Measurements from ENCODE around the gene ALG14. TPM values are rescaled to one million over a fixed set of nuclear protein-coding genes. Genes with fewer than 3 reads are reported as not detected.

ALG14 gene
- polyA plus RNA-seq, 1 donor from 2014 or later: 2.6 TPM

DNA sequence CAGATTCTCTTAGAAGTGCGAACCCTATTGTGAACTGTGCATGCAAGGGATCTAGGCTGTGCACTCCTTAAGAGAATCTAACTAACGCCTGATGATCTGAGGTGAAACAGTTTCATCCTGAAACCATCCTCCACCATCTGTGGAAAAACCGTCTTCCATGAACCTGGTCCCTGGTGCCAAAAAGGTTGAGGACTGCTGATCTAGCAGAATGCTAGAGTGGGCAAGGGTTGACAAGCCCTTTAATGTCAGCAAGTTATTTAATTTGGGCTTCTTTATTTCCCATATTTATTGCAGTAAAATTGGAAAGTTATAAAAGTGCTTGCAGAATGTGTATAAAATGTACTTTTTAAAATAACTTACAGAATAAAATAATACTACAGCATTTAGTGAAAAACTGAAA lies 26.4 kb downstream of the ALG14 start:
- no peak overlapping the region for H3K4me2 ChIP-seq (ENCODE audit: low read length)
- no peaks in the 10 kb centered on the region for H3K79me2 ChIP-seq (replicated peaks; ENCODE audit: insufficient read depth, low read length)
- no peaks in the 10 kb centered on the region for H3K9me3 ChIP-seq (ENCODE audit: low read length)
- no peak overlapping the region for H2AFZ ChIP-seq (ENCODE audit: low read depth, low read length)
- H3K9ac ChIP-seq (ENCODE audit: low read length): no peak overlapping the region
- no peaks in the 10 kb centered on the region for H3K36me3 ChIP-seq (ENCODE audit: insufficient read depth, low read length)
- no peak for TF ChIP-seq RAD21 (conservative IDR thresholded peaks at IDR 0.05)
- no peak for TF ChIP-seq EP300 (conservative IDR thresholded peaks at IDR 0.05; ENCODE audit: poor library complexity, severe bottlenecking)
- no peak for TF ChIP-seq TAF1 (IDR thresholded peaks at IDR 0.05; ENCODE audit: low read depth)
- TF ChIP-seq, protein P1, sequence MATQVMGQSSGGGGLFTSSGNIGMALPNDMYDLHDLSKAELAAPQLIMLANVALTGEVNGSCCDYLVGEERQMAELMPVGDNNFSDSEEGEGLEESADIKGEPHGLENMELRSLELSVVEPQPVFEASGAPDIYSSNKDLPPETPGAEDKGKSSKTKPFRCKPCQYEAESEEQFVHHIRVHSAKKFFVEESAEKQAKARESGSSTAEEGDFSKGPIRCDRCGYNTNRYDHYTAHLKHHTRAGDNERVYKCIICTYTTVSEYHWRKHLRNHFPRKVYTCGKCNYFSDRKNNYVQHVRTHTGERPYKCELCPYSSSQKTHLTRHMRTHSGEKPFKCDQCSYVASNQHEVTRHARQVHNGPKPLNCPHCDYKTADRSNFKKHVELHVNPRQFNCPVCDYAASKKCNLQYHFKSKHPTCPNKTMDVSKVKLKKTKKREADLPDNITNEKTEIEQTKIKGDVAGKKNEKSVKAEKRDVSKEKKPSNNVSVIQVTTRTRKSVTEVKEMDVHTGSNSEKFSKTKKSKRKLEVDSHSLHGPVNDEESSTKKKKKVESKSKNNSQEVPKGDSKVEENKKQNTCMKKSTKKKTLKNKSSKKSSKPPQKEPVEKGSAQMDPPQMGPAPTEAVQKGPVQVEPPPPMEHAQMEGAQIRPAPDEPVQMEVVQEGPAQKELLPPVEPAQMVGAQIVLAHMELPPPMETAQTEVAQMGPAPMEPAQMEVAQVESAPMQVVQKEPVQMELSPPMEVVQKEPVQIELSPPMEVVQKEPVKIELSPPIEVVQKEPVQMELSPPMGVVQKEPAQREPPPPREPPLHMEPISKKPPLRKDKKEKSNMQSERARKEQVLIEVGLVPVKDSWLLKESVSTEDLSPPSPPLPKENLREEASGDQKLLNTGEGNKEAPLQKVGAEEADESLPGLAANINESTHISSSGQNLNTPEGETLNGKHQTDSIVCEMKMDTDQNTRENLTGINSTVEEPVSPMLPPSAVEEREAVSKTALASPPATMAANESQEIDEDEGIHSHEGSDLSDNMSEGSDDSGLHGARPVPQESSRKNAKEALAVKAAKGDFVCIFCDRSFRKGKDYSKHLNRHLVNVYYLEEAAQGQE (IDR thresholded peaks at IDR 0.05; ENCODE audit: borderline replicate concordance): no peak
- TF ChIP-seq EZH2 (IDR thresholded peaks at IDR 0.05; ENCODE audit: borderline replicate concordance, insufficient read depth, low read length, poor library complexity, severe bottlenecking): no peak
- no peak for TF ChIP-seq POLR2AphosphoS5 (IDR thresholded peaks at IDR 0.05)
- no peak for TF ChIP-seq MXI1 (conservative IDR thresholded peaks at IDR 0.05; ENCODE audit: poor library complexity, severe bottlenecking)
- TF ChIP-seq, protein P2, sequence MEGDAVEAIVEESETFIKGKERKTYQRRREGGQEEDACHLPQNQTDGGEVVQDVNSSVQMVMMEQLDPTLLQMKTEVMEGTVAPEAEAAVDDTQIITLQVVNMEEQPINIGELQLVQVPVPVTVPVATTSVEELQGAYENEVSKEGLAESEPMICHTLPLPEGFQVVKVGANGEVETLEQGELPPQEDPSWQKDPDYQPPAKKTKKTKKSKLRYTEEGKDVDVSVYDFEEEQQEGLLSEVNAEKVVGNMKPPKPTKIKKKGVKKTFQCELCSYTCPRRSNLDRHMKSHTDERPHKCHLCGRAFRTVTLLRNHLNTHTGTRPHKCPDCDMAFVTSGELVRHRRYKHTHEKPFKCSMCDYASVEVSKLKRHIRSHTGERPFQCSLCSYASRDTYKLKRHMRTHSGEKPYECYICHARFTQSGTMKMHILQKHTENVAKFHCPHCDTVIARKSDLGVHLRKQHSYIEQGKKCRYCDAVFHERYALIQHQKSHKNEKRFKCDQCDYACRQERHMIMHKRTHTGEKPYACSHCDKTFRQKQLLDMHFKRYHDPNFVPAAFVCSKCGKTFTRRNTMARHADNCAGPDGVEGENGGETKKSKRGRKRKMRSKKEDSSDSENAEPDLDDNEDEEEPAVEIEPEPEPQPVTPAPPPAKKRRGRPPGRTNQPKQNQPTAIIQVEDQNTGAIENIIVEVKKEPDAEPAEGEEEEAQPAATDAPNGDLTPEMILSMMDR (IDR thresholded peaks at IDR 0.05; ENCODE audit: poor library complexity, severe bottlenecking): no peak
- no peak for TF ChIP-seq SMC3 (conservative IDR thresholded peaks at IDR 0.05; ENCODE audit: poor library complexity)
- H3K27ac ChIP-seq (ENCODE audit: low read length): no peak overlapping the region
- H3K4me3 ChIP-seq (ENCODE audit: low read length): no peak overlapping the region
- H4K20me1 ChIP-seq (ENCODE audit: insufficient read depth): no peaks in the 10 kb centered on the region
- no peaks in the 10 kb centered on the region for H3K9me2 ChIP-seq (ENCODE audit: insufficient read depth, low read length)
- H3K27me3 ChIP-seq (ENCODE audit: insufficient read depth, low read depth, low read length): no peaks in the 10 kb centered on the region
- H3F3A ChIP-seq (ENCODE audit: insufficient read depth, low read length, poor library complexity, severe bottlenecking): no peaks in the 10 kb centered on the region

DNA sequence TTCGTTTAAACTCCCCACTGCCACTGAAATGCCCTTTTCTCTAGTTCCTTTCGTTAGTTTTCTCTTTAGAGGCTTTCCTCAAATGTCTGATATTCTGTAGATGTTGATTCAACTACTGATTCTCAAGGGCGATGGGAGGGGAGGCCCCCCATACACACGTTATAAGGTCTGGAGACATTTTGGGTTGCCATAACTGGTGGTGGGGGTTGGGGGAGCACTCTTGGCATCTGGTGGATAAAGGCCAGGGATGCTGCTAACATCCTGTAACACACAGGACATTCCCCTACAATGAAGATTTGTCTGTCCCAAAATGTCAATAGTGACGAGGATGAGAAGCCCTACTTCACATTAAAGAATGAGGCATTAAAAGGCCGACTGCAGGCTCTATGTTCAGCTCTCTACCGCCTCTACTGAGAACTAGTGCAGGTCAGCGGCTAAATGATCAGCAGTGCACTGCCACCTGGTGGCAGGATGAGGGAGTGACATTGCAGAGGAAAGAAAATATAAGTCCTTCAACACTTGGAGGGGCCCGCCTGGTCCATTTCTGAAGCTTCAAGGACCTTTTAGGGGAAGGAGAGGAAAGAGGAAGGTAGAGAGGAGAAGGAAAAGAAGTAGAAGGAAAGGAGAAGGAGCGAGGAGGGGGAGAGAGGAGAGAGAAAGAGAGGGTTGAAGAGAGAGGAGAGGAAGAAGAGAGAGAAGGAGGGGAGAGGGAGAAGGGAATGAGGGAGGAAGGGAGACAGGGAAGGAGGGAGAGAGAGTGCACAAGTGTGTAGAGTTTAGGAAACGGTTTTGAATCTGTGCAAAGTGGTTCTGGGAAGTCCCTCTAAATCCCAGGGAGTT lies 29.4 kb downstream of the ALG14 start:
- Histone ChIP-seq H3K79me2 (replicated peaks; ENCODE audit: insufficient read depth, low read length) (no peaks in the 10 kb centered on the region), H3K4me2 (ENCODE audit: low read length) (no peak overlapping the region), H3K36me3 (ENCODE audit: insufficient read depth, low read length) (no peaks in the 10 kb centered on the region), H3K9me2 (ENCODE audit: insufficient read depth, low read length) (no peaks in the 10 kb centered on the region), H3F3A (ENCODE audit: insufficient read depth, low read length, poor library complexity, severe bottlenecking) (no peaks in the 10 kb centered on the region), H3K9ac (ENCODE audit: low read length) (no peak overlapping the region), H4K20me1 (ENCODE audit: insufficient read depth) (no peaks in the 10 kb centered on the region), H3K27me3 (ENCODE audit: insufficient read depth, low read depth, low read length) (no peaks in the 10 kb centered on the region), H3K4me3 (ENCODE audit: low read length) (no peak overlapping the region), H2AFZ (ENCODE audit: low read depth, low read length) (no peak overlapping the region), H3K9me3 (ENCODE audit: low read length) (no peaks in the 10 kb centered on the region), H3K27ac (ENCODE audit: low read length) (no peak overlapping the region)
- TF ChIP-seq, protein P2 (IDR thresholded peaks at IDR 0.05; ENCODE audit: poor library complexity, severe bottlenecking): peak; percentile 99
- TF ChIP-seq SMC3 (conservative IDR thresholded peaks at IDR 0.05; ENCODE audit: poor library complexity) (peak; percentile 90), EP300 (conservative IDR thresholded peaks at IDR 0.05; ENCODE audit: poor library complexity, severe bottlenecking) (no peak), RAD21 (conservative IDR thresholded peaks at IDR 0.05) (peak; percentile 88), POLR2AphosphoS5 (IDR thresholded peaks at IDR 0.05) (no peak), EZH2 (IDR thresholded peaks at IDR 0.05; ENCODE audit: borderline replicate concordance, insufficient read depth, low read length, poor library complexity, severe bottlenecking) (no peak)

Data from neural cell (in vitro differentiated cells).